KMS-11 (cell line): ENCODE data around the gene AKAP13.
A peak's percentile ranks its signal among the peaks of the same experiment; 100 is the strongest.

Experiments used
- H2AFZ ChIP-seq: fragments of 200-600 bp; sonication (generic); 2 replicates; pipeline ENCODE4 v1.6.1; 2016; ENCODE audit warnings: antibody characterized with exemption, mixed run types, low read depth
- H3K27ac ChIP-seq: fragments of 200-600 bp; sonication (generic); 2 replicates; pipeline ENCODE4 v1.6.1; 2016; ENCODE audit warnings: mild to moderate bottlenecking, mixed run types
- H3K27me3 ChIP-seq: fragments of 200-600 bp; sonication (generic); 2 replicates; pipeline ENCODE4 v1.6.1; 2017; ENCODE audit warnings: mild to moderate bottlenecking, low read depth, mixed run types, moderate library complexity; ENCODE audit not compliant: insufficient read depth
- H3K36me3 ChIP-seq: fragments of 200-600 bp; sonication (generic); 2 replicates; pipeline ENCODE4 v1.6.1; 2017; ENCODE audit warnings: mild to moderate bottlenecking, mixed run types; ENCODE audit not compliant: insufficient read depth
- H3K4me1 ChIP-seq: fragments of 200-600 bp; sonication (generic); 2 replicates; pipeline ENCODE4 v1.6.1; 2016; ENCODE audit warnings: mild to moderate bottlenecking, low read depth, mixed run types; ENCODE audit not compliant: poor library complexity, severe bottlenecking
- H3K4me2 ChIP-seq: fragments of 200-600 bp; sonication (generic); 2 replicates; pipeline ENCODE4 v1.7.0; 2016; ENCODE audit warnings: mild to moderate bottlenecking, mixed run types
- H3K4me3 ChIP-seq: fragments of 200-600 bp; sonication (generic); IDR thresholded peaks from 2 replicates; pipeline ENCODE4 v1.6.1; 2017; ENCODE audit warnings: low read depth, low read length, mixed read lengths; ENCODE audit not compliant: insufficient read depth
- H3K79me2 ChIP-seq: fragments of 200-600 bp; sonication (generic); 2 replicates; pipeline ENCODE4 v1.6.1; 2016; ENCODE audit warnings: low read depth, mixed run types; ENCODE audit not compliant: insufficient read depth
- H3K9ac ChIP-seq: fragments of 200-600 bp; sonication (generic); 2 replicates; pipeline ENCODE4 v1.6.1; 2016; ENCODE audit warnings: mild to moderate bottlenecking, mixed run types
- H4K20me1 ChIP-seq: fragments of 200-600 bp; sonication (generic); 2 replicates; pipeline ENCODE4 v1.6.1; 2016; ENCODE audit warnings: mild to moderate bottlenecking, mixed run types; ENCODE audit not compliant: insufficient read depth
- CTCF ChIP-seq: fragments of 200-600 bp; sonication (generic); conservative IDR thresholded peaks from 2 replicates; pipeline ENCODE4 v1.6.1; 2017; ENCODE audit warnings: low read depth, mild to moderate bottlenecking, antibody characterized with exemption, low read length, moderate library complexity, mixed read lengths

The AKAP13 gene

GRCh38 chr15:85708402-85708941 is 328.1 kb downstream of the AKAP13 start:
- Histone ChIP-seq H2AFZ (no peak overlapping the region), H3K4me3 (no peak overlapping the region), H3K4me1 (peaks cover 54% of the 10 kb centered on the region), H3K4me2 (peak overlapping the region; percentile 94), H4K20me1 (no peaks in the 10 kb centered on the region), H3K9ac (no peak overlapping the region), H3K36me3 (no peaks in the 10 kb centered on the region), H3K79me2 (no peaks in the 10 kb centered on the region), H3K27ac (peak overlapping the region; percentile 65; the same call in 1 of the 2 replicates), H3K27me3 (no peaks in the 10 kb centered on the region)
- TF ChIP-seq CTCF = no peak

- H3K27me3 ChIP-seq = no peaks in the 10 kb centered on the region
- no peaks in the 10 kb centered on the region for H3K36me3 ChIP-seq
- H2AFZ ChIP-seq = no peak overlapping the region
- H3K4me1 ChIP-seq = peaks cover 49% of the 10 kb centered on the region
- no peak overlapping the region for H3K9ac ChIP-seq
- H3K4me2 ChIP-seq = no peak overlapping the region
- H3K4me3 ChIP-seq = no peak overlapping the region
- no peak for TF ChIP-seq CTCF
- no peaks in the 10 kb centered on the region for H3K79me2 ChIP-seq
- no peak overlapping the region for H3K27ac ChIP-seq
- no peaks in the 10 kb centered on the region for H4K20me1 ChIP-seq
Measured at GRCh38 chr15:85709250-85709649, 328.8 kb downstream of the AKAP13 start.

GRCh38 chr15:85710340-85710842 is 330.0 kb downstream of the AKAP13 start:
- Histone ChIP-seq H3K27ac (no peak overlapping the region), H3K27me3 (no peaks in the 10 kb centered on the region), H3K9ac (no peak overlapping the region), H4K20me1 (no peaks in the 10 kb centered on the region), H3K4me3 (no peak overlapping the region), H3K4me1 (peaks cover 37% of the 10 kb centered on the region), H3K4me2 (no peak overlapping the region), H2AFZ (no peak overlapping the region), H3K36me3 (no peaks in the 10 kb centered on the region), H3K79me2 (no peaks in the 10 kb centered on the region)
- TF ChIP-seq CTCF = no peak

- H3K4me3 ChIP-seq = no peak overlapping the region
- no peaks in the 10 kb centered on the region for H3K79me2 ChIP-seq
- H3K4me1 ChIP-seq = peaks cover 25% of the 10 kb centered on the region
- H3K36me3 ChIP-seq = no peaks in the 10 kb centered on the region
- H2AFZ ChIP-seq = no peak overlapping the region
- TF ChIP-seq CTCF = no peak
- H3K27ac ChIP-seq = no peak overlapping the region
- H4K20me1 ChIP-seq = no peaks in the 10 kb centered on the region
- no peaks in the 10 kb centered on the region for H3K27me3 ChIP-seq
- H3K4me2 ChIP-seq = no peak overlapping the region
- H3K9ac ChIP-seq = no peak overlapping the region
Measured at GRCh38 chr15:85711580-85712192, 331.3 kb downstream of the AKAP13 start.
